Mammary epithelial cell (primary cell): ENCODE data around the gene BEGAIN.

Experiments
- EZH2 ChIP-seq: IDR thresholded peaks from 2 replicates; pipeline ENCODE4 v1.6.1; 2012; ENCODE audit warnings: low read length, inconsistent platforms, borderline replicate concordance
- TF ChIP-seq, protein P1 (sequence below), 2 donors: IDR thresholded peaks in 1 of 2; conservative IDR thresholded peaks in 1 of 2; 2 replicates each; pipeline ENCODE4 v1.5.1; 2011 to 2012; ENCODE audit warnings: inconsistent platforms in 2 of 2, low read length in 2 of 2, mild to moderate bottlenecking in 2 of 2, control low read depth in 1 of 2, low read depth in 1 of 2; ENCODE audit not compliant: insufficient read depth in 1 of 2; ENCODE audit errors: extremely low read depth in 1 of 2

- no peak for TF ChIP-seq EZH2
- TF ChIP-seq, protein P1, sequence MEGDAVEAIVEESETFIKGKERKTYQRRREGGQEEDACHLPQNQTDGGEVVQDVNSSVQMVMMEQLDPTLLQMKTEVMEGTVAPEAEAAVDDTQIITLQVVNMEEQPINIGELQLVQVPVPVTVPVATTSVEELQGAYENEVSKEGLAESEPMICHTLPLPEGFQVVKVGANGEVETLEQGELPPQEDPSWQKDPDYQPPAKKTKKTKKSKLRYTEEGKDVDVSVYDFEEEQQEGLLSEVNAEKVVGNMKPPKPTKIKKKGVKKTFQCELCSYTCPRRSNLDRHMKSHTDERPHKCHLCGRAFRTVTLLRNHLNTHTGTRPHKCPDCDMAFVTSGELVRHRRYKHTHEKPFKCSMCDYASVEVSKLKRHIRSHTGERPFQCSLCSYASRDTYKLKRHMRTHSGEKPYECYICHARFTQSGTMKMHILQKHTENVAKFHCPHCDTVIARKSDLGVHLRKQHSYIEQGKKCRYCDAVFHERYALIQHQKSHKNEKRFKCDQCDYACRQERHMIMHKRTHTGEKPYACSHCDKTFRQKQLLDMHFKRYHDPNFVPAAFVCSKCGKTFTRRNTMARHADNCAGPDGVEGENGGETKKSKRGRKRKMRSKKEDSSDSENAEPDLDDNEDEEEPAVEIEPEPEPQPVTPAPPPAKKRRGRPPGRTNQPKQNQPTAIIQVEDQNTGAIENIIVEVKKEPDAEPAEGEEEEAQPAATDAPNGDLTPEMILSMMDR (conservative IDR thresholded peaks at IDR 0.05 in 1 of 2, IDR thresholded peaks at IDR 0.05 in 1 of 2; ENCODE audit: extremely low read depth in 1 of 2, insufficient read depth in 1 of 2, low read depth in 1 of 2, low read length in 2 of 2), result no peak
Measured at GRCh38 chr14:100556936-100557505, 30.2 kb downstream of the BEGAIN start.
